ENCODE results near the gene ITGA11. TPM values are rescaled to one million over a fixed set of nuclear protein-coding genes. Genes with fewer than 3 reads are reported as not detected.

ITGA11 gene
- total and polyA plus RNA-seq, 8 donors: 0.08 to 12.1 (median 2.0) TPM

DNA sequence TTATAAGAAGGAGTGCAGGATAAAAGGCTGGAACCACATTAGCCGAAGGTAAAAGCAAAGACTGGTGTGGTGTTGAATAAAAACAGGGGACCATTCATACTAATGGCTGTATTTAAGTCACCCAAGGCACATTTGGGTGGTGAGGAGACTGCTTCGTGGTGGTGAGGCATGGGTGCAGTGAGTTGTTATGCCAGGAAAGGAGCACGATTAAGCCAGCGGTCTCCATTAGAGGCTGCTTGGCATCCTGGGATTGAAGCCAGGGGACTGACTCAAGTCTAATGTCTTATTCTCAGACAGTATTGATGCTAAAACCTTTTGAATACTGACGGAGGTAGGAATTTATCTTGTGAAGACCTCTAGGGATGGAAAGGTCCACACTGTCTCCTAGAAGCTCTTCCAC is 132.5 kb downstream of the ITGA11 start:
- Histone ChIP-seq H3K36me3 (peaks cover 0 to 11% (median 3%) of the 10 kb centered on the region in 4 donors), H3K9me3 (no peaks in the 10 kb centered on the region), H3K4me1 (peaks cover 8 to 41% (median 25%) of the 10 kb centered on the region in 4 donors), H3K27ac (peak overlapping the region in 3 of 5 donors; percentile 52 to 54 (median 54)), H3K4me3 (peak overlapping the region in 3 of 4 donors; percentile 6 to 18 (median 11)), H3K27me3 (no peaks in the 10 kb centered on the region)
- intact Hi-C loops (cut with DNase I; ENCODE audit: low total_unique reads): no loop called here
- 57 to 76% (median 64%) methylated on average over 5 of the region's 5 CpGs for WGBS, 5 donors
- DNase-seq: no peak
- TF ChIP-seq POLR2A (IDR thresholded peaks at IDR 0.05): no peak
- no peak for TF ChIP-seq EP300 (IDR thresholded peaks at IDR 0.05)
- TF ChIP-seq, protein P1, sequence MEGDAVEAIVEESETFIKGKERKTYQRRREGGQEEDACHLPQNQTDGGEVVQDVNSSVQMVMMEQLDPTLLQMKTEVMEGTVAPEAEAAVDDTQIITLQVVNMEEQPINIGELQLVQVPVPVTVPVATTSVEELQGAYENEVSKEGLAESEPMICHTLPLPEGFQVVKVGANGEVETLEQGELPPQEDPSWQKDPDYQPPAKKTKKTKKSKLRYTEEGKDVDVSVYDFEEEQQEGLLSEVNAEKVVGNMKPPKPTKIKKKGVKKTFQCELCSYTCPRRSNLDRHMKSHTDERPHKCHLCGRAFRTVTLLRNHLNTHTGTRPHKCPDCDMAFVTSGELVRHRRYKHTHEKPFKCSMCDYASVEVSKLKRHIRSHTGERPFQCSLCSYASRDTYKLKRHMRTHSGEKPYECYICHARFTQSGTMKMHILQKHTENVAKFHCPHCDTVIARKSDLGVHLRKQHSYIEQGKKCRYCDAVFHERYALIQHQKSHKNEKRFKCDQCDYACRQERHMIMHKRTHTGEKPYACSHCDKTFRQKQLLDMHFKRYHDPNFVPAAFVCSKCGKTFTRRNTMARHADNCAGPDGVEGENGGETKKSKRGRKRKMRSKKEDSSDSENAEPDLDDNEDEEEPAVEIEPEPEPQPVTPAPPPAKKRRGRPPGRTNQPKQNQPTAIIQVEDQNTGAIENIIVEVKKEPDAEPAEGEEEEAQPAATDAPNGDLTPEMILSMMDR (IDR thresholded peaks at IDR 0.05): no peak
- TF ChIP-seq POLR2AphosphoS5 (IDR thresholded peaks at IDR 0.05): no peak

DNA sequence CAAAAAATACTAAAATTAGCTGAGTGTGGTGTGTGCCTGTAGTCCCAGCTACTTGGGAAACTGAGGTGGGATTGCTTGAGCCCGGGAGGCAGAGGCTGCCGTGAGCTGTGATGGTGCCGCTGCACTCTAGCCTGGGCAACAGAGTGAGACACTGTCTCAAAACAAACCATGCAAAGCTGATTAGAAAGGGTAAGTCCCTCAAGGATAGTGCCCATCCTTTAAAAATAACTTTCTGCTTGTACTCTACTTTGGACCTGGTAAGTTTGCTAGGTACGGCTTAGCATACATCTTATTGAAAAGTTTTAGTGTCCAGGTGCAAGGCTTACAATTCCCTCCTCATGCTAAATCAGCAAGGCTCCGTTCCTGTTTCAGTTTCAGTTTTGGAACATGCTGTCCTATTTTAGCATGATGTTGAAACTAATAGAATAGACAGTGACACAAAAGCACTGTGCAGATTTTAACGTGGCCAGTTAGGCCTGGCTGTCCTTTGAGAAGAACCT is 133.0 kb downstream of the ITGA11 start:
- Histone ChIP-seq H3K27me3 (no peaks in the 10 kb centered on the region), H3K4me3 (peak overlapping the region; percentile 6 to 27 (median 14)), H3K36me3 (peaks cover 0 to 11% (median 3%) of the 10 kb centered on the region in 4 donors), H3K9me3 (no peaks in the 10 kb centered on the region), H3K4me1 (peaks cover 8 to 44% (median 27%) of the 10 kb centered on the region in 4 donors), H3K27ac (peak overlapping the region in 3 of 5 donors; percentile 52 to 54 (median 54))
- intact Hi-C loops (cut with DNase I; ENCODE audit: low total_unique reads): no loop called here
- 33 to 52% (median 45%) methylated on average over 6 of the region's 6 CpGs for WGBS, 5 donors
- no peak for TF ChIP-seq POLR2AphosphoS5 (IDR thresholded peaks at IDR 0.05)
- TF ChIP-seq POLR2A (IDR thresholded peaks at IDR 0.05): no peak
- peak in 1 of 2 donors; percentile 53 for DNase-seq

DNA sequence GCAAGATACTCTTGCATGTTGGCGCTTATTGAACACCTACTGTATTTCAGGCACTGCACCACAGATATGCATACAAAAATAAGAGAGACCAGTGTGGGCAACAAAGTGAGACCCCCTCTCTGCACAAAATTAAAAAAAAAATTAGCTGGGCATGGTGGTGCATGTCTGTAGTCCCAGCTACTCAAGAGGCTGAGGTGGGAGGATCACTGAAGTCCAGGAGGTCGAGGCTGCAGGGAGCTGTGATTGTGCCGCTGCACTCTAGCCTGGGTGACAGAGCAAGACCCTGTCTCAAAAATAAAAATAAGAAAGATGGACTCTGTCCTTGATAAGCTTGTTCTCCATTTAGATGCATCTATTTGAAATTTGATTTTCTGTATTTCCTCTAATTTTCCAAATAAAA is 133.6 kb downstream of the ITGA11 start:
- Histone ChIP-seq H3K4me1 (peaks cover 8 to 50% (median 27%) of the 10 kb centered on the region in 4 donors), H3K27me3 (no peaks in the 10 kb centered on the region), H3K27ac (peak overlapping the region in 3 of 5 donors; percentile 52 to 54 (median 54)), H3K36me3 (peaks cover 0 to 15% (median 4%) of the 10 kb centered on the region in 4 donors), H3K4me3 (peak overlapping the region in 1 of 4 donors; percentile 27), H3K9me3 (no peaks in the 10 kb centered on the region)
- intact Hi-C loops (cut with DNase I; ENCODE audit: low total_unique reads): no loop called here
- TF ChIP-seq EP300 (IDR thresholded peaks at IDR 0.05) (no peak), POLR2A (IDR thresholded peaks at IDR 0.05) (no peak)
- no peak for DNase-seq
- 88 to 95% (median 92%) methylated on average over 3 of the region's 3 CpGs for WGBS, 5 donors

DNA sequence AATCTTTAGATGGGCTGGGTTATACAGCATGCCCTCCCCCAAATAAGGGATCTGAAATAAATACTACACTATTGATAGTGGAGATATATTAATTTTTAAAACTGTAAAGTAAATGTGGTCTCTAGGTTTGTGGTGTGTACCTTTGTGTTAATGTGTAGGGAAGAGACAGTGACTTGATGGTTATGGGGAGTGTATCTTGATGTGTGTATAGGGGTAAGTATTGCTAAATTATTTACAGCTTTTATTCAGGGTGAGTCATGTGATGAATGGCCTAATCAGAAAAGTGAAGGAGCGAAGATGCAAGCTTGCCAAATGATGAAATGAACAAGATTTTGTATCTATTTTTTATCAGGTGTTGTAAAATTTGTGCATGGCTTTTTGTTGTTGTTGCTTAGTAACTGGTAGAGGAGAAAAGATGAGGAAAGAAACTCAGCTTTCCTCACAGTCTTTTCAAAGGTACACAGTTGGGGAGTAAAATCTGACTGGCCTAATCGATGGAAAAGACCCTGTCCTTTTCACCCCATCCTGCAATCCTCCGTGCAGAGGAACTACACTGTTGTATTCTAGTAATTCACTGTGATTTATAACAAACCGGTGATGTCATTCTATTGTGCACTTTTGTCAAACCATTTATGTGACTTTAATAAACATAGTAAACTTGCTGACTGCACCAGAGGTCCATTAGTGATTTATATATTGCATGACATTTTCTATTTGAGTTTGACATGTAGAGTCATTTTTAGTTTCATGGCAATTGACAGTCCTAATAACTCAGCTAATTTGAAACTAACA is 136.8 kb downstream of the ITGA11 start:
- Histone ChIP-seq H3K36me3 (peaks cover 7 to 35% (median 28%) of the 10 kb centered on the region in 4 donors), H3K9me3 (no peaks in the 10 kb centered on the region), H3K4me1 (peaks cover 8 to 75% (median 36%) of the 10 kb centered on the region in 4 donors), H3K27me3 (no peaks in the 10 kb centered on the region), H3K4me3 (no peak overlapping the region), H3K27ac (no peak overlapping the region)
- intact Hi-C loops (cut with DNase I; ENCODE audit: low total_unique reads): no loop called here
- TF ChIP-seq POLR2AphosphoS5 (IDR thresholded peaks at IDR 0.05): no peak
- TF ChIP-seq EP300 (IDR thresholded peaks at IDR 0.05): no peak
- WGBS, 5 donors: 63 to 82% (median 80%) methylated on average over 4 of the region's 4 CpGs
- DNase-seq: no peak

DNA sequence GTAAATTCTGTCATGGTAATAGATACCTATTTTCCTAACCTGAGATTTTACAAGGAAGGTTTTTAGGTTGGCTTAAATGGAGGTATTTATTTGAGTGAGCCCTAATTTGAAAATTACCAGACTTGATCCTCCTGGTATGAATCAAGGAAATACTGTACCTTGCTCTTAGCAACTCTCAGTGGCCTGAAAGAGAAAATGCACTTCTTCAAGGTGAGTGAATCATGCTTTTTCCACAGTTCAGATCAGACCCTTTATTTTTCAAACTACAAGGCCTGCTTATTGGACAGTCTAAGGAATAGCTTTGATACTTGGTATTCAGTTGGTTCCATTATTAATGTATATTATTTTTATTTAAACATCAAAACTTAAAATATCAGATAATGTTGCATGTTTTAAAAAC is 139.0 kb downstream of the ITGA11 start:
- Histone ChIP-seq H3K27ac (no peak overlapping the region), H3K4me3 (no peak overlapping the region), H3K9me3 (no peaks in the 10 kb centered on the region), H3K27me3 (no peaks in the 10 kb centered on the region), H3K36me3 (peaks cover 15 to 46% (median 37%) of the 10 kb centered on the region in 4 donors), H3K4me1 (peaks cover 0 to 68% (median 27%) of the 10 kb centered on the region in 4 donors)
- TF ChIP-seq POLR2A (IDR thresholded peaks at IDR 0.05) (no peak), EP300 (IDR thresholded peaks at IDR 0.05) (no peak), POLR2AphosphoS5 (IDR thresholded peaks at IDR 0.05) (no peak)
- TF ChIP-seq, protein P1 (IDR thresholded peaks at IDR 0.05): no peak
- DNase-seq: no peak
- intact Hi-C loops (cut with DNase I; ENCODE audit: low total_unique reads): no loop called here

Measured in stomach (tissue), 9 donors.